GM21576 (cell line): ENCODE data around the gene ZNF32.

Experiments used
- ATAC-seq: cut with Tn5 transposase; IDR thresholded peaks from one replicate; pipeline ENCODE4 v1.9.1; 2021; ENCODE audit warnings: mild to moderate bottlenecking, moderate library complexity; ENCODE audit not compliant: unreplicated experiment

ZNF32 gene

GRCh38 chr10:43681220-43681619, 32.5 kb upstream of the ZNF32 start:
- ATAC-seq: no peak

GRCh38 chr10:43680035-43680434, 31.4 kb upstream of the ZNF32 start:
- no peak for ATAC-seq

GRCh38 chr10:43679509-43679908, 30.8 kb upstream of the ZNF32 start:
- no peak for ATAC-seq

GRCh38 chr10:43678654-43679053, 30.0 kb upstream of the ZNF32 start:
- no peak for ATAC-seq

GRCh38 chr10:43676901-43677300, 28.2 kb upstream of the ZNF32 start:
- ATAC-seq: no peak

GRCh38 chr10:43676331-43676730, 27.6 kb upstream of the ZNF32 start:
- no peak for ATAC-seq

GRCh38 chr10:43674553-43675210, 26.0 kb upstream of the ZNF32 start:
- no peak for ATAC-seq

GRCh38 chr10:43673471-43673870, 24.8 kb upstream of the ZNF32 start:
- no peak for ATAC-seq

- ATAC-seq: peak; percentile 73
Observed at GRCh38 chr10:43671659-43672531, 23.2 kb upstream of the ZNF32 start.

GRCh38 chr10:43669386-43669785, 20.7 kb upstream of the ZNF32 start:
- no peak for ATAC-seq

- no peak for ATAC-seq
Observed at GRCh38 chr10:43667761-43668386, 19.2 kb upstream of the ZNF32 start.

- ATAC-seq: no peak
Observed at GRCh38 chr10:43667317-43667731, 18.6 kb upstream of the ZNF32 start.

- ATAC-seq: no peak
Observed at GRCh38 chr10:43666552-43666951, 17.9 kb upstream of the ZNF32 start.

GRCh38 chr10:43665054-43665453, 16.4 kb upstream of the ZNF32 start:
- ATAC-seq: no peak

- no peak for ATAC-seq
Observed at GRCh38 chr10:43658227-43658626, 9.5 kb upstream of the ZNF32 start.

GRCh38 chr10:43655311-43655710, 6.6 kb upstream of the ZNF32 start:
- no peak for ATAC-seq

GRCh38 chr10:43653746-43654145, 5.1 kb upstream of the ZNF32 start:
- no peak for ATAC-seq

GRCh38 chr10:43649185-43649523, 473 bp upstream of the ZNF32 start:
- ATAC-seq: no peak

- ATAC-seq: no peak
Observed at GRCh38 chr10:43648095-43648397, 635 bp downstream of the ZNF32 start.

- no peak for ATAC-seq
Observed at GRCh38 chr10:43647576-43647975, 1.1 kb downstream of the ZNF32 start.

- ATAC-seq: no peak
Observed at GRCh38 chr10:43645866-43646265, 2.8 kb downstream of the ZNF32 start.

GRCh38 chr10:43644252-43644651, 4.4 kb downstream of the ZNF32 start:
- no peak for ATAC-seq
